Measurements from ENCODE around the gene SKIC3.

The SKIC3 gene

DNA sequence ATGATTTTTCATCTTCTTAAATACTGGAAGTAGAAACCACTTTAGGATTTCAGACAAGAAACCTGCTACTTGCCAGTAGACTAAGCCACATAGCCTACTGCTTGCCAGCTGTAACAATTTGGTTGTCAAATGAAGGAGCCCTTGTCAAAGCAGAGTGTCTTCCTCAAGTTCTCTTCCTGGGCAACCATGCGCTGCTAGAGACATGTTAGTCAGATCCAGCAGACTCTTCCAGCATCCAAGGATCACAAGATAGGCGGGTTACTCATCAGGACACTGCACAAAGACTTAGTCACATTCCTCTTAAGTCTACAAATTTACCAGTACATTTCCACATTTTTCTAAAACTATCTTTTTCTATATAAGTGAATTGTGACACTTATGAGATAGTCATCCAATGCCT is 24.4 kb downstream of the SKIC3 start:
- no peak for DNase-seq (ENCODE audit: low read depth)

DNA sequence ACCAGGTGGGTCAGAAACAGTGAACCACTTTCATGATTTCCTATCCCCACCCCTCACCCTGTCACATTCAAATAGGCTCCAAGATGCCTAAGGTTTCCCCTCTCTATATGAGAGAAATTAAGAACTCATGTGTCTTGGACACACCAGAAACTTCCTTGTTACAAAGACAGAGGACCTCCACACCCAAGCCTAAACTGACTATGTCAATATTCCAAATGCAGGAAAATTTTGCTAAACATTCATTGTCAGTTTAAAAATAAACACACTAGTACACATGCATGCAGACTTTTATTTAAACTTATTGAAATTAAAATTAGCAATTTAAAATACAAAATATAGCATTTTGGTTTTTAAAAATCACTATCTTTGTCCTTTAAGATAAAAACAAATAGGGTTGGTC is 26.2 kb downstream of the SKIC3 start:
- no peak for DNase-seq (ENCODE audit: low read depth)

- DNase-seq (ENCODE audit: low read depth), result no peak
Measured at GRCh38 chr5:95526871-95527270, 27.9 kb downstream of the SKIC3 start.

DNA sequence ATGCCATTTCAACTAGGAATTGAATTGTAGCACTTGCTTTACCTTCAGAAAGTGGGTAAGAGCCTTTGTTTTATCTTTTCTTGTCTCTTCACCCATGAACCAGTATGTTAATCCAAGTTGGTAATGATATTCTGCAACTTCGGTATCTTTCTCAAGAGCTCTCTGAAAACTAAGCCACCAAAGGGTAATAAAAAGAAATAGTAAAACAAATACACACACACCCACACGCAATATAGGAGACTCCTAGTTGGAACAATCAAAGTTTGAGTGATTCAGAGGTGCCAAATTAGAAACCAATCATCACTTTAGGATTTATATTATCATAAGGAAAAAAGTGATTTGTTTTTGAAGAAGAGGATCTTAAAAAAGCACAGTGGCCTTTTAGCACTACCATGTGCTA is 30.4 kb downstream of the SKIC3 start:
- DNase-seq (ENCODE audit: low read depth), result no peak

- no peak for DNase-seq (ENCODE audit: low read depth)
Measured at GRCh38 chr5:95520206-95520605, 34.6 kb downstream of the SKIC3 start.

- DNase-seq (ENCODE audit: low read depth), result no peak
Measured at GRCh38 chr5:95519681-95520080, 35.1 kb downstream of the SKIC3 start.

DNA sequence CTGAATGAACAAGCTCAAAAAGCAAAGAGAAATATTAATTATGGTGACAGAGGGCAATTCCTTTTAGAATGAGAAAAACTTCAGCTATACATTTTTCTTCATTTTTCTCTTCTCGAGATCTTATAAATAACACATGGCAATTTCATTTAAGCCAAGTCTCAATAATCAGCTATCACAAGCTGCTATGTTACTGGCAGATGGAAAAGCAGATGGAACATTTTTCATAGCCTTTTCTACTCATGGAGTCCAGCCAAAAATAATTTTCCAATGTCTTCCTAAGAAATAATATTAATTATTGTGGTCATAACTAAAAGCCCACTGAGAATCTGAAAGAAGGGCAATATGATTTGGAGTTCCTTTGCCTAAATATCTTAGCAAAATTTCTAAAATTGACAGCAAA is 35.6 kb downstream of the SKIC3 start:
- DNase-seq (ENCODE audit: low read depth), result no peak

- DNase-seq (ENCODE audit: low read depth), result no peak
Measured at GRCh38 chr5:95518417-95518816, 36.4 kb downstream of the SKIC3 start.

- DNase-seq (ENCODE audit: low read depth), result no peak
Measured at GRCh38 chr5:95511606-95512005, 43.2 kb downstream of the SKIC3 start.

- DNase-seq (ENCODE audit: low read depth), result no peak
Measured at GRCh38 chr5:95508550-95508949, 46.2 kb downstream of the SKIC3 start.

Measured in stimulated activated CD8-positive, alpha-beta memory T cell treated with anti-CD3 and anti-CD28 coated beads, Interleukin-12 subunit alpha, Interleukin-12 subunit beta, amount 100 ng/mL, for 4 hours (primary cell).